ENCODE measurements around the gene SHMT2. TPM values are rescaled to one million over a fixed set of nuclear protein-coding genes. Genes with fewer than 3 reads are reported as not detected.

The SHMT2 gene
- total RNA-seq, 1 experiment from 2014 or later = 210 TPM

DNA sequence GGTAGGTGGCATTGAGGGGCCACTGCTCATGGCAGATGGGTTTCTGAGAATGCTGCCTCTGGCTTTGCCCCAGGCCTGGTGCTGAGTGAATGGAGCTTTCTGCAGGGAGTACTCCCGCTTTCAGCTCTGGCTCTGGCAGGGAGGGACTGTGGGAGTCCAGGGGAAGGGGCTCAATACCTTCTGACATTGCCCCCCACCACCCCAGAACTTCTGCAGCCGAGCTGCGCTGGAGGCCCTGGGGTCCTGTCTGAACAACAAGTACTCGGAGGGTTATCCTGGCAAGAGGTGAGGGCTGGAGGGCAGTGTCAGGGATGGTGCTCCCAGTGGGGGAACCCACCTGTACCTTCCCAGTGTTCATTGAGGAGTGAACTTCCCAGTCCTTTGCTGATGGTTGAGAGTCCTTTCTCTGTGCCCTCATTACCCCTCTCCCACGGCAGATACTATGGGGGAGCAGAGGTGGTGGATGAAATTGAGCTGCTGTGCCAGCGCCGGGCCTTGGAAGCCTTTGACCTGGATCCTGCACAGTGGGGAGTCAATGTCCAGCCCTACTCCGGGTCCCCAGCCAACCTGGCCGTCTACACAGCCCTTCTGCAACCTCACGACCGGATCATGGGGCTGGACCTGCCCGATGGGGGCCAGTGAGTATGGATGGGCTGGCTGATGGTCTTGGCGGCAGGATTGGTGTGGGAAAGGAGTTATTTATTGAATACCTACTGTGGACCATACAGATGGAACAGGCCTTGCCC, 1.9 kb downstream of the SHMT2 start:
- no peak for DNase-seq
- H3K27ac ChIP-seq (ENCODE audit: low read length) = no peak overlapping the region
- TF ChIP-seq, protein P1, sequence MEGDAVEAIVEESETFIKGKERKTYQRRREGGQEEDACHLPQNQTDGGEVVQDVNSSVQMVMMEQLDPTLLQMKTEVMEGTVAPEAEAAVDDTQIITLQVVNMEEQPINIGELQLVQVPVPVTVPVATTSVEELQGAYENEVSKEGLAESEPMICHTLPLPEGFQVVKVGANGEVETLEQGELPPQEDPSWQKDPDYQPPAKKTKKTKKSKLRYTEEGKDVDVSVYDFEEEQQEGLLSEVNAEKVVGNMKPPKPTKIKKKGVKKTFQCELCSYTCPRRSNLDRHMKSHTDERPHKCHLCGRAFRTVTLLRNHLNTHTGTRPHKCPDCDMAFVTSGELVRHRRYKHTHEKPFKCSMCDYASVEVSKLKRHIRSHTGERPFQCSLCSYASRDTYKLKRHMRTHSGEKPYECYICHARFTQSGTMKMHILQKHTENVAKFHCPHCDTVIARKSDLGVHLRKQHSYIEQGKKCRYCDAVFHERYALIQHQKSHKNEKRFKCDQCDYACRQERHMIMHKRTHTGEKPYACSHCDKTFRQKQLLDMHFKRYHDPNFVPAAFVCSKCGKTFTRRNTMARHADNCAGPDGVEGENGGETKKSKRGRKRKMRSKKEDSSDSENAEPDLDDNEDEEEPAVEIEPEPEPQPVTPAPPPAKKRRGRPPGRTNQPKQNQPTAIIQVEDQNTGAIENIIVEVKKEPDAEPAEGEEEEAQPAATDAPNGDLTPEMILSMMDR (conservative IDR thresholded peaks at IDR 0.05; ENCODE audit: low read depth, low read length) = no peak
- no peak for TF ChIP-seq EZH2phosphoT487 (IDR thresholded peaks at IDR 0.05; ENCODE audit: borderline replicate concordance, low read length)
- TF ChIP-seq EZH2 (IDR thresholded peaks at IDR 0.05; ENCODE audit: low read length, unreplicated experiment) = no peak
- H3K9ac ChIP-seq (ENCODE audit: low read length) = peak overlapping the region; percentile 97
- intact Hi-C loops (cut with micrococcal nuclease) = no loop called here
- no peak overlapping the region for H2AFZ ChIP-seq (ENCODE audit: low read length)
- H3K4me3 ChIP-seq (ENCODE audit: low read length) = peak overlapping the region; percentile 88
- peaks cover 38% of the 10 kb centered on the region for H3K79me2 ChIP-seq (ENCODE audit: low read length)
- CTCF ChIA-PET = no interaction called here
- H3K9me2 ChIP-seq (replicated peaks; ENCODE audit: low read length) = no peaks in the 10 kb centered on the region
- POLR2A ChIA-PET (ENCODE audit: unreplicated experiment) = no interaction called here
- H3K4me2 ChIP-seq (ENCODE audit: low read length) = peak overlapping the region; percentile 95
- no peaks in the 10 kb centered on the region for H3K27me3 ChIP-seq (ENCODE audit: low read length)
- H4K20me1 ChIP-seq (ENCODE audit: low read length) = peaks cover 2% of the 10 kb centered on the region; the same call in 1 of the 2 replicates
- no TSS peak for BruUV-seq (replicated peaks)
- peaks cover 19% of the 10 kb centered on the region for H3K4me1 ChIP-seq (ENCODE audit: insufficient read depth, low read length)
- H3F3A ChIP-seq (ENCODE audit: low read length, unreplicated experiment) = no peaks in the 10 kb centered on the region
- no peaks in the 10 kb centered on the region for H3K9me3 ChIP-seq (ENCODE audit: low read length)
- ATAC-seq = no peak
- peaks cover 34% of the 10 kb centered on the region; the same call in 1 of the 2 replicates for H3K36me3 ChIP-seq (ENCODE audit: low read depth, low read length)

DNA sequence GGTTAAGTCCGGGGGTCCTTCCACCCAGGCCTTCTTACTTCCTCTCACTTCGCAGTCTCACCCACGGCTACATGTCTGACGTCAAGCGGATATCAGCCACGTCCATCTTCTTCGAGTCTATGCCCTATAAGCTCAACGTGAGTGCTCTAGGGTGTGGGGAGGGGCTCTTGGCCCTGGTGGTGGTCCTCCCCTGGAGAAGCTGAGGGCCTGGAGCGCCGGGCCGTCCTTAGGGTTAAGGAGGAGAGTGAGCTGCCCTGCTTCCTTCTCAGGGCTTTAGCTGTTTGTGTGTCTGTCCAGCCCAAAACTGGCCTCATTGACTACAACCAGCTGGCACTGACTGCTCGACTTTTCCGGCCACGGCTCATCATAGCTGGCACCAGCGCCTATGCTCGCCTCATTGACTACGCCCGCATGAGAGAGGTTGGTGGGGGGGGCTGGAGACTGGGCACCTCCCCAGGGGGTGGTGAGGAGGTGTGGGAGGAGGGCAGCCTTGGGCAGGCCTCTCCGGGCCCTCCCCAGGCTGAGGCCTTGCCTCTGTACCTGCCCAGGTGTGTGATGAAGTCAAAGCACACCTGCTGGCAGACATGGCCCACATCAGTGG, 2.7 kb downstream of the SHMT2 start:
- CTCF ChIA-PET = no interaction called here
- no peak for ATAC-seq
- Histone ChIP-seq H4K20me1 (ENCODE audit: low read length) (peaks cover 2% of the 10 kb centered on the region; the same call in 1 of the 2 replicates), H3K4me2 (ENCODE audit: low read length) (0 out of 2 replicates have a peak overlapping the region, but pooled peaks have one; percentile 95), H3K27me3 (ENCODE audit: low read length) (no peaks in the 10 kb centered on the region), H3K9ac (ENCODE audit: low read length) (no peak overlapping the region), H3K4me3 (ENCODE audit: low read length) (no peak overlapping the region), H3K36me3 (ENCODE audit: low read depth, low read length) (peaks cover 34% of the 10 kb centered on the region; the same call in 1 of the 2 replicates), H3K9me2 (replicated peaks; ENCODE audit: low read length) (no peaks in the 10 kb centered on the region), H3K27ac (ENCODE audit: low read length) (no peak overlapping the region), H3K4me1 (ENCODE audit: insufficient read depth, low read length) (peaks cover 19% of the 10 kb centered on the region), H3F3A (ENCODE audit: low read length, unreplicated experiment) (no peaks in the 10 kb centered on the region), H3K79me2 (ENCODE audit: low read length) (peaks cover 38% of the 10 kb centered on the region), H3K9me3 (ENCODE audit: low read length) (no peaks in the 10 kb centered on the region), H2AFZ (ENCODE audit: low read length) (no peak overlapping the region)
- intact Hi-C loops (cut with micrococcal nuclease) = no loop called here
- TF ChIP-seq EZH2 (IDR thresholded peaks at IDR 0.05; ENCODE audit: low read length, unreplicated experiment) (no peak), EZH2phosphoT487 (IDR thresholded peaks at IDR 0.05; ENCODE audit: borderline replicate concordance, low read length) (no peak)
- TF ChIP-seq, protein P1 (conservative IDR thresholded peaks at IDR 0.05; ENCODE audit: low read depth, low read length) = no peak
- POLR2A ChIA-PET (ENCODE audit: unreplicated experiment) = no interaction called here
- no peak for DNase-seq
- BruUV-seq (replicated peaks) = no TSS peak
